Erythroblast (primary cell): Measurements from ENCODE around the gene CAMK4.

Experiments used
- GATA1 ChIP-seq: IDR thresholded peaks from 2 replicates; pipeline ENCODE4 v1.6.1; 2011; ENCODE audit warnings: low read depth, mild to moderate bottlenecking, control low read depth, low read length, moderate library complexity
- POLR2A ChIP-seq: IDR thresholded peaks from 2 replicates; pipeline ENCODE4 v1.6.1; 2011; ENCODE audit warnings: mild to moderate bottlenecking, low read length

DNA sequence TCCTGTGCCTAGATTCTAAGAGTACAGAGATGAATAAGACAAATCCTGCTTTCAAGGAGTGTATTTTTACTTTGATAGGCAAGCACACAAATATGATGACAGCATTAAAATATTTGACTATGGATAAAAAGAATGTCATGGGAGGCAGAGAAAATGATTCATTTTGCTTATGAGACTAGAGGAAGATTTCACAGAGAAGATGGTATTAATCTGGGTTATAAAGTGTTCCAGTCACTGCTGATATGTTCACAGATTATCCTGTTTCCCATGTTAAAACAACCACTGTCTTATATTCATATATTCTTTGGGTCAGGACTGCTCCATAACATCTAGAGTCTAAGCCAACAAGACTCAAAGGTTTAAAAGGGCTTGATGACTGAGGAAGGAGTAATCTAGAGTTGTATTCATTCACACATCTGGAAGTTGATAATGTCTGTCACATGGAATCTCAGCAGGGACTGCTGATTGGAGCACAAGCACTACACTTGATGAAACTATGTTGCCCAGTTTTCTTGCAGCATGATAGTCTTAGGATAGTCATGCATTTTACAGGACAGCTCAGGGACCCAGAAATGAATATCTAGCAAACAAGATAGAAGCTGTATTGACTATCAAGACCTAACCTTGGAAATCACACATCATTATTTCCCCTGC is 208.8 kb downstream of the CAMK4 start:
- TF ChIP-seq POLR2A (no peak), GATA1 (no peak)
